ENCODE data around the gene BRSK2.

- no peak for TF ChIP-seq CTCF (IDR thresholded peaks at IDR 0.05; ENCODE audit: low read length)
- no peak for TF ChIP-seq EZH2 (IDR thresholded peaks at IDR 0.05; ENCODE audit: borderline replicate concordance, low read length)
Measured at GRCh38 chr11:1438967-1439330, 49.2 kb downstream of the BRSK2 start.
